ENCODE measurements around the gene PSMA7.

The PSMA7 gene

GRCh38 chr20:62143957-62144825 is 997 bp upstream of the PSMA7 start:
- intact Hi-C loops (cut with DNase I), result loop anchor here (2.0 to 10.0 kb wide), 3 partner anchors 21 to 91 kb away; partner anchors contain the start of genes LSM14B, OSBPL2 and TAF4
- peak in 41 of 42 donors; percentile 33 to 84 (median 67) for DNase-seq

DNA sequence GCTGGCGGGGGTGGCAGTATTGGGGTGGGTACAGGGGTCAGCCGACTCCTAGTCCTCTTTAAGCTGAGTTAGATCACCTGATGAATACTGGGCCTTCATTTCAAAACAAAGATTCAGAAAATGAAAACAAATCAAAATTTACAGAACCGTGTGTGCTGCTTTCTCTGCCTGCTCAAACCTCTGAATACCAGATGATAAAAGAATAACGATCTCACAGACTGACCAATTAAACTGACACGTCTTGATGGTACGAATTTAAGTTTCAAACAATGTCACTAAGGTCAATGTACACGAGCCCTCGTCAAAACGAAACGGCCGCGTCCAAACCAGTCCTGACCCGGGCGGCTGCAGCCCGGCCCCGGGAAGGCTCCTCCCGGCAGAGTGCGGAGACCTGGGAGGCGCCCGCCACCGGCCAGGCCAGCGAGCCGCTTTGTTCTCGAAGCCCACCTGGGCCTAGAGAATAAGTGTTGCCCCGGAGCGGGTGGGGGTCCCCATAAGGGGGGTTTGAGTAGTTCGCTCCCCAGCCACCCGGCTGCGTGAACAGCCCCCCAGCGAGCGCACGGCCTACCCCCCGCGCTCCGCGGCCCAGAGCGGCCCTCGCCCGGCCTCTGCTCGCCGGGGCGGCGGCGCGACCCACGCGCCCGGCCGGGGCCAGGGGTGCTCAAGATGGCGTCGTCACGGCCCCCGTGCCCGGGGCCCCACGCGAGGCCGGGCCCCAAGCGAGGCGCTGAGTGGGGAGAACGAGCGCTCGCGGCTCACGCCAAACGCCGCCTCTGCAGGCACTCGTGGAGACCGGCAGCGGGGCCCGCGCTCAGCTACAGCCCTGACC is 728 bp downstream of the PSMA7 start:
- peak in 10 of 42 donors; percentile 13 to 53 (median 30) for DNase-seq
- intact Hi-C loops (cut with DNase I), result loop anchor here (2.0 to 10.0 kb wide), 3 partner anchors 20 to 92 kb away; partner anchors contain the start of genes LSM14B, OSBPL2 and TAF4

GRCh38 chr20:62141397-62142251 is 1.6 kb downstream of the PSMA7 start:
- intact Hi-C loops (cut with DNase I), result loop anchor here (2.0 to 10.0 kb wide), 3 partner anchors 19 to 93 kb away; partner anchors contain the start of genes LSM14B, OSBPL2 and TAF4

DNA sequence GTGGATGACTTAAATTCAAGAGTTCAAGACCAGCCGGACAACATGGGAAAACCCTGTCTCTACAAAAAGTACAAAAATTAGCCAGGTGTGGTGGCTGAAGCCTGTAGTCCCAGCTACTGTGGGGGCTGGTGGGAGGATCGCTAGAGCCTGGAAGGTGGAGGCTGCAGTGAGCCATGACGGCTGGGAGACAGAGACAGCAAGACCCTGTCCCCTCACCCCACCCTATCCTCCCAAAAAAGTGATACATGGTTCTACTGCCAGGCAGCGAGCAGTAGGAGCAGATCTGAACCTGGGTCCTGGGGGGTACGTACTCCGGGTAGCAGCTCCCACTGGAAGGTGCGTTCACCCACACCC is 2.2 kb downstream of the PSMA7 start:
- intact Hi-C loops (cut with DNase I), result loop anchor here (5.0 to 10.0 kb wide), 2 partner anchors 74 to 94 kb away; partner anchors contain the start of genes OSBPL2 and TAF4
- DNase-seq, result no peak

More at GRCh38 chr20:62141397-62142251, 1.6 kb downstream of the PSMA7 start:
- DNase-seq, result no peak

GRCh38 chr20:62139636-62140035 is 3.6 kb downstream of the PSMA7 start:
- DNase-seq, result no peak
- intact Hi-C loops (cut with DNase I), result loop anchor here (5.0 to 10.0 kb wide), 3 partner anchors 72 to 127 kb away; partner anchors contain the start of genes OSBPL2 and TAF4

GRCh38 chr20:62138912-62139311 is 4.3 kb downstream of the PSMA7 start:
- no peak for DNase-seq
- intact Hi-C loops (cut with DNase I), result loop anchor here (5.0 kb wide), 1 partner anchor 127 kb away; no protein-coding TSS in a partner anchor

DNA sequence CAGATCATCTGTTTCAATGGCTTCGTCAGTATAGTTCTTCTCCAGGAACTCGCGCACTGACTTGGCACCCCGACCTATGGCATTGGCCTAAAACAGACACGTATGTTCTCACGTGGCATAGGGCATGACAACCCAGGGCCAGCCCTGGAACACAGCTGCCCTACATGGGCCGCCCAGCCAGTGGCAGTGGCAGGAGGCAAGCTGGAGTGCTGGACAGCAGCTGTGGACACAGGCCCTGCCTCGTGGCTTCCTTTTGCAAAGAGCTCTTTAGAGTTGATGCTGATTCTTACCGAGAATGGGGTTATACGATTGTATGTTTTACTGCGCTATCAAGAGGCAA is 5.0 kb downstream of the PSMA7 start:
- DNase-seq, result no peak
- intact Hi-C loops (cut with DNase I), result loop anchor here (5.0 kb wide), 1 partner anchor 126 kb away; no protein-coding TSS in a partner anchor

DNA sequence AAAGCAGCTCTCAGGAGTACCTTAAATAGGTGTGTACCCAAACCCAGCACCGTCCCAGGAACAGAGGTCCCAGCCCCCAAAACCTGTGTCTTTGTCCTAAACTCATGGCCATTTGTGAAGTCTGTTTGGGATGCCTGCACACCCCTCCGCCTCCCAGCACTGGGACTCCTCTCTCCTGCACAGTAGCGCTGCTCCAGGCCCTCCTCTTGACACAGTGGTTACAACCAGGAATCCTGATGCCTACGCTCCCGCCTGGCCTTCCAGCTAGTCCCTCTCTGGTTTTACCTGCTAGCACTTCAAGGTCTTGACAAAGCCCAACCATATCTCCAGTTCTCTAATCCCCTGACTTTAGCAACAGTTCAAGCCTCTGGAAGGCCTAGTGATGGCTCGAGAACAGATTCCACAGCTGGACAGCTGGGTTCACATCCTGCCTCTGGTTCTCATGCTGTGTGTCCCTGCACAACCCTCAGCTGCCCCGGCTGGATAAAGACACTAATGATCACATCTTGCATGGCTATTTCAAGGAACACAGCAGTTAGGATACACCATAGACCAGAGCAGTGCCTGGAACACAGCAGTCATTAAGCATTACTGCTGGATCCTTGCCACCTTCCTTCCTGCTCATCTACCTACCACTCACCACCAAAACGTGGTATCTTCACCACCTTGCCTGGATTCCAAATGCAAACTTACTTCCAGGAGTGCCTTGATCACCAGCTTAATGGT is 5.6 kb downstream of the PSMA7 start:
- intact Hi-C loops (cut with DNase I), result loop anchor here (5.0 kb wide), 1 partner anchor 125 kb away; no protein-coding TSS in a partner anchor
- DNase-seq, result no peak

DNA sequence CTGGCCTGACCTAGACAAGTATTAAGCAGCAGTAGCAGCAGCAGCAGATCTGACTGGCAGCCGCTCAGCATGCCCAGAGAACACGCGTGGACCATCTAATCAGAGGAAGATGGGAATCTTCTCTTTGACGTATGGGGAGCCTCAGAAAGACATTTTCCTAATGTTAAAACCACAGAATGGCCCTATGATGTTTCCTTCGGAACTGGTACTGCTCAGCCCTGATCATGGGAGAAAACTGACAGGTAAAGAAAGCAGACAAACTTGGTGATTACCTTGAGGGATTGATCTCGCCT is 6.2 kb downstream of the PSMA7 start:
- DNase-seq, result no peak
- intact Hi-C loops (cut with DNase I), result loop anchor here (5.0 kb wide), 1 partner anchor 125 kb away; no protein-coding TSS in a partner anchor

DNA sequence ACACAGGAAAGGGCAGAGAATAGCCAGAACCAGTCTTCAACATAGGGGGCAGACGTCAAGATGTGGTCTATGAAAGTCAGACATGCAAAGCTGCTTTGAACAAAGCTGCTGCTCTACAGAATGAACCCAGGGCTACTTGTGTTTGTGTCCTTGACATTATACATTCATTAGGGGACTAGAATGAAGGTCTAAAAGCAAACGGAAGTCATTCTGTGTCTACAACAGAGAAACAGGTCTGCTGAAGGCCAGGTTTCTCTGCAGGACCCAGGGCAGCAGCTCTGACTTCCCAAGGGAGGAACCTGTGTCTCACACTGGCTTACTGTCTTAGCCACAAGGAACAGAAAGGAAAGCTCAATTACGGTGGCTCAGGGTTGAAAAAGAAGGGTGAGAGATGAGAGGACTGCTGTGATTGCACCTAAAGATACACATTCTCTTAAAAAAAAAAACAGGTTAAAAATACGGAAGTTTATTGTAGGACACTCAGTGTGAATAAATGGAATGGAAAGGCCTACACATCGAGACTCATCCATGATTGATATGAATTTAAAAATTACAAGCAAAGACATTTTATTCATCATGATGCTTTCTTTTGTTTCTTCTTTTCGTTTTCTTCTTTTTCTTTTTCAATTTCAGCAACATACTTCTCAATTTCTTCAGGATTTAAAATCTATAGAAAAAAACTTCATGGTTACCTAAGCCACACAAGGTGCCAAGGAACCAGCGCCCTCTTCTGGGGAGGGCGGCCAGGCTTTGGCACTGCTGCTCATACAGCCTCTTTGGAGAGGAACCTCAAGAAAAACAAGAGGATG is 6.7 kb downstream of the PSMA7 start:
- DNase-seq, result peak; percentile 39 to 84 (median 73)
- intact Hi-C loops (cut with DNase I), result loop anchor here (5.0 kb wide), 1 partner anchor 124 kb away; no protein-coding TSS in a partner anchor

DNA sequence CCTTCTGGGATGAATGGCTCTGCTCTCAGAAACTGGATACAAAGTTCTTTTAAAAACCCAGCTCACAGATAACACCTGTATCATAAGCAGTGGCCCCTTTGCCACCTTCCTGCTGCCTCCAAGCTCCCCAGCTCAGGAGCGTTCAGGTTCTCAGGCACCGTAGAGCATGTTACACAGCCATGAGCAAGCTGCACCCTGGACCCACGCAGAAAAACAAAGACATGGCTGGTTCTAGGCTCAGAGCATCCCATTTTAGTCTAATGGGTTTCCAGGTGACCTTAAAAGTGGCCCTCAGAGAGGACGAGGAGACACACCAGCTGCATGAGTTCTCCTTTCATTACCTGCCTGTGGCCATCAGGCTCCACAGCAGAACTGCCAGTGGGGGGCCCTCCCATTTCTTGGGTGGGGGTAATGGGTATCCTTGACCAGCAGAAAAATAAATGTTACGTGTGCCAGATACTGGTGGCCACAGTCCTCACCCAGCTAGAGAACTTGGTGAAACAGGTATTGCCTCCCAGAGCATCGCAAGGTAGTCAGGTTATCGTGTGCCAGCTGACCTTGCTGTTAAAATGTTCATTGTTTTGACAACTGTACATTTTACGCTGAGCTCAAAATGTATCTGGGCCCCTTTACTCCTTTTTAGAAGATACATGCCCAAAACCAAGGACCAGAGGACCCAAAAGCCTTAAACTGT is 7.5 kb downstream of the PSMA7 start:
- no peak for DNase-seq
- intact Hi-C loops (cut with DNase I), result loop anchor here (5.0 kb wide), 1 partner anchor 123 kb away; no protein-coding TSS in a partner anchor

DNA sequence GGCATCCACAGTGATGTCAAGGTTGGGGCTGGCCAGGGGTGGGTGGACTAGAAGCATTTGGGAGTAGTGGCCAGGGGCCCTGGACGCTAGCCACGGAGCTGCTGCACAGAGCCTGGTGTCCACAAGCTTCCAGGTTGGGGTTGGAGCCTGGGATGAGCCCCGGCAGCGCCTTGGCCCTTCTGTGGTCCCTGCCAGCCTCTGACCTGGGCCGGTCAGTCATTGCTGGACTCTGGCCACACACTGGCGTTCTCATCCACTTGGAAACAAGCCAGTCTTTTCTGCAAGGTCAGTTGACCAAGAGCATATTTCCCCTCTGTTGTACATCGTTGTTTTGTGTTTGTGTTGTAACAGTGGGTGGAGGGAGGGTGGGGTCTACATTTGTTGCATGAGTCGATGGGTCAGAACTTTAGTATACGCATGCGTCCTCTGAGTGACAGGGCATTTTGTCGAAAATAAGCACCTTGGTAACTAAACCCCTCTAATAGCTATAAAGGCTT is 8.4 kb downstream of the PSMA7 start:
- DNase-seq, result no peak

DNA sequence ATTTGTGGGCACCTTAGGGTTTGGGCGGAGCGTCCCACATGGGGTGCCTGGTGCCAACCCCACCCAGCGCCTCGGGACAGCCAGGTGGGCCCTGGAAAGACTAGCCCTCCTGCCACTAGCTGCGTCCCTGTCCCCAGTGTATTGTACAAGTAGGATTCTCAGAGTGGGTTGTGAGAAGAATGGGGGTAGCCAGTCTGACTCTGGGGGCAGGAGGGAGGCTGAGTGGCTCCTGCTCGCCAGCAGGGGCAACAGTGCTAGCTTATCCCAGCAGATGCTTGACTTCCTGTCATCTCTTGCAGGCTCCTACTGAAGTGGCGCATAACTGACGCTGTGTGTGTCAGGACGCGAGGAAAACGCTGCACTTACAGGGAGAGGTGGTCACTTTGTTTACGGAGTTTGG is 9.3 kb downstream of the PSMA7 start:
- intact Hi-C loops (cut with DNase I), result no loop called here
- DNase-seq, result no peak

More for the DNA sequence above, 8.4 kb downstream of the PSMA7 start:
- intact Hi-C loops (cut with DNase I), result loop anchor here (5.0 kb wide), 1 partner anchor 122 kb away; no protein-coding TSS in a partner anchor

DNA sequence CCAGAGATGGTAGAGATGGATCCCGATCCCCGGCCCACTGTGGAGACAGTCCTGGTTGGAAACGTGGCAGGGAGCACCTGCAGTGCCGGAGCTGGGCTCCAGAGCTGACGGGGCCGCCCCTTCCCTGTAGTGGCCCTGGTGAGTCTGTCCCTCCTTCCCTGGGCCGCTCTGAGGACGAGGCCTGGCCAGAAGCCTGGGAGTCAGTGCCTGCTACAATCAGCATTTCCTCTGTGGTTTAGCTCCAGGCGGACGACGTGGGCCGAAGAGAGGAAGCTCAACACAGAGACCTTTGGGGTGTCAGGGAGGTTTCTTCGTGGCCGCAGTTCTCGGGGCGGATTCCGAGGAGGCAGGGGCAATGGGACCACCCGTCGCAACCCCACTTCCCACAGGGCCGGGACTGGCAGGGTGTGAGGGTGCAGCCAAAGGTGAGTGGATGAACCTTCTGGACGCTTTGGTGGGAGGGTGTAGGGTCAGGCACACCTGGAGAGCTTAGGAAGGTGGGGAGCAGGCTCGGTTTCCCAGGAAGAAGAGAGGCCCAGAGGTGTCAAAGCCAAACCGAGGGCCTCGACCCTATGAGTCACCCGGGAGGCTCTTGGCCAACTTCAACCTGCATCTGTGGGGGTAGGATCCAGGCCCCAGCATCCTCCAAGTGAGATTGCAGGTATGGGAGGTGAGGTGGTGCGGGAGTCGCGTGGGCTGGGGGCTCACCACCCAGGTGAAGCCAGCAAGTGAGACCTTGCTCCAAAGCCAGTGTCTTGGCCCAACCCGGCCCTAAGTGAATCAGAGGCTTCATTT is 9.9 kb downstream of the PSMA7 start:
- intact Hi-C loops (cut with DNase I), result no loop called here
- DNase-seq, result peak in 7 of 42 donors; percentile 19 to 47 (median 33)

- DNase-seq, result peak in 13 of 42 donors; percentile 12 to 68 (median 42)
- intact Hi-C loops (cut with DNase I), result no loop called here
Measured at GRCh38 chr20:62132421-62132820, 10.8 kb downstream of the PSMA7 start.
